Ishikawa (cell line): ENCODE measurements around the gene C15orf39.

Source experiments
- CEBPB ChIP-seq: IDR thresholded peaks from 2 replicates; pipeline ENCODE4 v1.6.1; 2012
- EP300 ChIP-seq: IDR thresholded peaks from 2 replicates; pipeline ENCODE4 v1.6.1; 2012; ENCODE audit warnings: borderline replicate concordance
- RAD21 ChIP-seq: IDR thresholded peaks from 2 replicates; pipeline ENCODE4 v1.6.1; 2012; ENCODE audit warnings: low read depth
- TAF1 ChIP-seq: IDR thresholded peaks from 2 replicates; pipeline ENCODE4 v1.6.1; 2012; ENCODE audit warnings: low read depth, mild to moderate bottlenecking
- YY1 ChIP-seq: IDR thresholded peaks from 2 replicates; pipeline ENCODE4 v1.6.1; 2012; ENCODE audit warnings: low read depth
- TF ChIP-seq, protein P1 (sequence below): IDR thresholded peaks from 2 replicates; pipeline ENCODE4 v1.6.1; 2012

DNA sequence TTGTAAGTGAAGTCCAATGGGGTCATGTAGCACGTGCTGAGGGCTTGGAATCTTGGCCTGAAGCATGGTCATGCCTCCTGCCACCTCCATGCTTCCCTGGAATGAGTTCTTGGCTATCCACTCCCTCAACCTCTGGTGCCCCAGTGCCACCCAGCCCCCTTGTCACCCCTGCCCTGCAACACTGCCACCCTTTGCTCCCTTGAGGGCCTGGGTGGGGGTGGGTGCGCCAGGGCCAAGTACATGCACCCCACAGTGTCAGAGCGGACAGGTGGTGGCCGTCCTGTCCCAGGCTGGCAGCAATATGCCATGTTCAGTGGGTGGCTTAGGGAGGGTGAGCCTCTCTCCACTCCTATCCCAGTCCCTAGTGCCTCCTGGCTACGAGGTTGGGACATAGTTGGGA is 27.6 kb upstream of the C15orf39 start:
- TF ChIP-seq RAD21 (no peak), EP300 (no peak), TAF1 (no peak), CEBPB (no peak), YY1 (no peak)
- TF ChIP-seq, protein P1, sequence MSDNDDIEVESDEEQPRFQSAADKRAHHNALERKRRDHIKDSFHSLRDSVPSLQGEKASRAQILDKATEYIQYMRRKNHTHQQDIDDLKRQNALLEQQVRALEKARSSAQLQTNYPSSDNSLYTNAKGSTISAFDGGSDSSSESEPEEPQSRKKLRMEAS, result no peak
